KMS-11 (cell line): Measurements from ENCODE around the gene FANCC.

Experiments used
- H2AFZ ChIP-seq: fragments of 200-600 bp; sonication (generic); 2 replicates; pipeline ENCODE4 v1.6.1; 2016; ENCODE audit warnings: antibody characterized with exemption, mixed run types, low read depth
- H3K27ac ChIP-seq: fragments of 200-600 bp; sonication (generic); 2 replicates; pipeline ENCODE4 v1.6.1; 2016; ENCODE audit warnings: mild to moderate bottlenecking, mixed run types
- H3K27me3 ChIP-seq: fragments of 200-600 bp; sonication (generic); 2 replicates; pipeline ENCODE4 v1.6.1; 2017; ENCODE audit warnings: mild to moderate bottlenecking, low read depth, mixed run types, moderate library complexity; ENCODE audit not compliant: insufficient read depth
- H3K36me3 ChIP-seq: fragments of 200-600 bp; sonication (generic); 2 replicates; pipeline ENCODE4 v1.6.1; 2017; ENCODE audit warnings: mild to moderate bottlenecking, mixed run types; ENCODE audit not compliant: insufficient read depth
- H3K4me1 ChIP-seq: fragments of 200-600 bp; sonication (generic); 2 replicates; pipeline ENCODE4 v1.6.1; 2016; ENCODE audit warnings: mild to moderate bottlenecking, low read depth, mixed run types; ENCODE audit not compliant: poor library complexity, severe bottlenecking
- H3K4me2 ChIP-seq: fragments of 200-600 bp; sonication (generic); 2 replicates; pipeline ENCODE4 v1.7.0; 2016; ENCODE audit warnings: mild to moderate bottlenecking, mixed run types
- H3K4me3 ChIP-seq: fragments of 200-600 bp; sonication (generic); IDR thresholded peaks from 2 replicates; pipeline ENCODE4 v1.6.1; 2017; ENCODE audit warnings: low read depth, low read length, mixed read lengths; ENCODE audit not compliant: insufficient read depth
- H3K79me2 ChIP-seq: fragments of 200-600 bp; sonication (generic); 2 replicates; pipeline ENCODE4 v1.6.1; 2016; ENCODE audit warnings: low read depth, mixed run types; ENCODE audit not compliant: insufficient read depth
- H3K9ac ChIP-seq: fragments of 200-600 bp; sonication (generic); 2 replicates; pipeline ENCODE4 v1.6.1; 2016; ENCODE audit warnings: mild to moderate bottlenecking, mixed run types
- H4K20me1 ChIP-seq: fragments of 200-600 bp; sonication (generic); 2 replicates; pipeline ENCODE4 v1.6.1; 2016; ENCODE audit warnings: mild to moderate bottlenecking, mixed run types; ENCODE audit not compliant: insufficient read depth
- TF ChIP-seq, protein P1 (sequence below): fragments of 200-600 bp; sonication (generic); conservative IDR thresholded peaks from 2 replicates; pipeline ENCODE4 v1.6.1; 2017; ENCODE audit warnings: low read depth, mild to moderate bottlenecking, antibody characterized with exemption, low read length, moderate library complexity, mixed read lengths

The FANCC gene

GRCh38 chr9:95193067-95193466 is 124.4 kb downstream of the FANCC start:
- no peaks in the 10 kb centered on the region for H3K79me2 ChIP-seq
- H2AFZ ChIP-seq, result no peak overlapping the region
- no peak overlapping the region for H3K9ac ChIP-seq
- no peaks in the 10 kb centered on the region for H3K27me3 ChIP-seq
- H3K4me3 ChIP-seq, result no peak overlapping the region
- no peaks in the 10 kb centered on the region for H3K4me1 ChIP-seq
- H3K4me2 ChIP-seq, result no peak overlapping the region
- H3K36me3 ChIP-seq, result no peaks in the 10 kb centered on the region
- H3K27ac ChIP-seq, result no peak overlapping the region
- TF ChIP-seq, protein P1, sequence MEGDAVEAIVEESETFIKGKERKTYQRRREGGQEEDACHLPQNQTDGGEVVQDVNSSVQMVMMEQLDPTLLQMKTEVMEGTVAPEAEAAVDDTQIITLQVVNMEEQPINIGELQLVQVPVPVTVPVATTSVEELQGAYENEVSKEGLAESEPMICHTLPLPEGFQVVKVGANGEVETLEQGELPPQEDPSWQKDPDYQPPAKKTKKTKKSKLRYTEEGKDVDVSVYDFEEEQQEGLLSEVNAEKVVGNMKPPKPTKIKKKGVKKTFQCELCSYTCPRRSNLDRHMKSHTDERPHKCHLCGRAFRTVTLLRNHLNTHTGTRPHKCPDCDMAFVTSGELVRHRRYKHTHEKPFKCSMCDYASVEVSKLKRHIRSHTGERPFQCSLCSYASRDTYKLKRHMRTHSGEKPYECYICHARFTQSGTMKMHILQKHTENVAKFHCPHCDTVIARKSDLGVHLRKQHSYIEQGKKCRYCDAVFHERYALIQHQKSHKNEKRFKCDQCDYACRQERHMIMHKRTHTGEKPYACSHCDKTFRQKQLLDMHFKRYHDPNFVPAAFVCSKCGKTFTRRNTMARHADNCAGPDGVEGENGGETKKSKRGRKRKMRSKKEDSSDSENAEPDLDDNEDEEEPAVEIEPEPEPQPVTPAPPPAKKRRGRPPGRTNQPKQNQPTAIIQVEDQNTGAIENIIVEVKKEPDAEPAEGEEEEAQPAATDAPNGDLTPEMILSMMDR, result peak; percentile 50
- no peaks in the 10 kb centered on the region for H4K20me1 ChIP-seq

- Histone ChIP-seq H3K36me3 (no peaks in the 10 kb centered on the region), H3K27ac (no peak overlapping the region), H3K4me3 (no peak overlapping the region), H3K4me1 (no peaks in the 10 kb centered on the region), H3K27me3 (no peaks in the 10 kb centered on the region), H3K4me2 (no peak overlapping the region), H3K79me2 (no peaks in the 10 kb centered on the region), H3K9ac (no peak overlapping the region), H2AFZ (no peak overlapping the region), H4K20me1 (no peaks in the 10 kb centered on the region)
- TF ChIP-seq, protein P1, result no peak
These were observed 124.9 kb downstream of the FANCC start for GRCh38 chr9:95192631-95193030.

- Histone ChIP-seq H3K4me1 (no peaks in the 10 kb centered on the region), H3K27ac (no peak overlapping the region), H3K4me3 (no peak overlapping the region), H2AFZ (no peak overlapping the region), H3K27me3 (no peaks in the 10 kb centered on the region), H3K4me2 (no peak overlapping the region), H3K79me2 (no peaks in the 10 kb centered on the region), H4K20me1 (no peaks in the 10 kb centered on the region), H3K36me3 (no peaks in the 10 kb centered on the region), H3K9ac (no peak overlapping the region)
- TF ChIP-seq, protein P1, result no peak
These were observed 127.1 kb downstream of the FANCC start for GRCh38 chr9:95190413-95190812.

DNA sequence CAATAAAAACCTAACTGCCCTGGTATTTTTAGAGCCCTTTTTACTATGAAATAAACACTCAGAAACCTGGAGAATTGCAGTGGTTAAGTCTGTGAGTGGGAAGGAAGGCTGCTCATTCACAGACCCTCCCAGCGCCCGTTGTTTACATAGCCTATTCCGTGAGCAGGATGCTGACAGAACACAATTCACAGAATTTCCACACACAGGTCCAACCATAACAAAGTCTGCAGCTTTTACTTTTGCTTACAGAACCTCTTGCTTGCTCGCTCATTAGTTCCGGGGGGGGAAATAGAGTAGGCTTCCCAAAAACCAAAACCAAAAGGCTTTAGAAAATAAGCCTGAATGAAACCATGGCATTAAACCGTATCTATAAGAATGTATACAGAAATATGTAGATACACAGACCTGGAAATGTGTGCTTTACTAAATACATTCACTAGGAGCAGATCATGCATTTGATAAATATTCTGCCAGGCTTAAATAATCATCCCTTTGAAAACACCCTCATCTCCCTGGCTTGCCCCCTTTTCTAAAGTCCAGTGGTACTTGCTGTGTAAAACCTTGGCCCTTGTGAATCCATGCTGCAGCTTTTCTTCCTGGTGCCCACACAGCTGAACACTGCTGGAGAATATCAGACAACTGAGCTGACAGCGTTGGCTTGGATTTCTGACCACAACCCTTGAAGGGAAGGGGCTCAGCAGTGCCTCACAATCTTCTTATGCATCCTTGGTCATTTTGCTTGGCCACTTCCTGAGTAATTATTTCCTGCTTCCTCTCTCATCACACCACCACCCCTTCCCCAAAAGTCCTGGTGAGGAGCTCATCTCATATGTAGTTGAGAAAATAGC is 128.0 kb downstream of the FANCC start:
- Histone ChIP-seq H3K27ac (no peak overlapping the region), H3K4me2 (no peak overlapping the region), H2AFZ (no peak overlapping the region), H3K4me1 (no peaks in the 10 kb centered on the region), H3K36me3 (no peaks in the 10 kb centered on the region), H3K9ac (no peak overlapping the region), H3K79me2 (no peaks in the 10 kb centered on the region), H3K4me3 (no peak overlapping the region), H3K27me3 (no peaks in the 10 kb centered on the region), H4K20me1 (no peaks in the 10 kb centered on the region)
- TF ChIP-seq, protein P1, result no peak
